Stimulated activated CD4-positive, alpha-beta T cell treated with anti-CD3 and anti-CD28 coated beads, Interleukin-12 subunit alpha, Interleukin-12 subunit beta, amount 100 ng/mL, for 24 hours (primary cell): ENCODE measurements around the gene SPINK13.

Experiments
- DNase-seq, 2 experiments: peaks; one replicate each; pipeline ENCODE4 v3.0.0-alpha.2; 2020; ENCODE audit warnings: low read depth in 2 of 2

SPINK13 gene

DNA sequence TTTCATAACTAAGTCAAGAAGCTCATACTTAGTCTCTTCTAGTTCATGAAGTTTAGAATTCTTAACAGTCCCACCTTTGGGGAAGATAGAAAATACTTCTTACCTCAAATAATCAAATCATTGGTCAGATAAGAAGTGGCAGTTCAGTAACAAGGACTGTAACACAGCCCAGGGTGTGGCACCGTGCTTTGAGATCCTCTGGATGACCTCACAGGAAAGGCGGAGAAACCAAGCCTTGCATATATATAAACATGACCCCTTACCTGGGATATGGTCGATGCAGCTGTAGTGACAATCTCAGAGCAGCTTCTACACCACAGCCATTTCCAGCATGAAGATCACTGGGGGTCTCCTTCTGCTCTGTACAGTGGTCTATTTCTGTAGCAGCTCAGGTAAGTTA is 43.6 kb downstream of the SPINK13 start, which contains the start of gene SPINK7:
SPINK7 (plus strand) TSS at position 271 of the 400 bp plus-strand sequence; CDS start at position 332, 61 bp downstream.
- DNase-seq = no peak

GRCh38 chr5:148314187-148314586 is 45.6 kb downstream of the SPINK13 start:
- DNase-seq = no peak

GRCh38 chr5:148314731-148315130 is 46.1 kb downstream of the SPINK13 start:
- DNase-seq = no peak

GRCh38 chr5:148320011-148320963 is 51.7 kb downstream of the SPINK13 start:
- peak; percentile 12 to 17 for DNase-seq

- no peak for DNase-seq
These were observed 64.8 kb downstream of the SPINK13 start for GRCh38 chr5:148333262-148333849.

DNA sequence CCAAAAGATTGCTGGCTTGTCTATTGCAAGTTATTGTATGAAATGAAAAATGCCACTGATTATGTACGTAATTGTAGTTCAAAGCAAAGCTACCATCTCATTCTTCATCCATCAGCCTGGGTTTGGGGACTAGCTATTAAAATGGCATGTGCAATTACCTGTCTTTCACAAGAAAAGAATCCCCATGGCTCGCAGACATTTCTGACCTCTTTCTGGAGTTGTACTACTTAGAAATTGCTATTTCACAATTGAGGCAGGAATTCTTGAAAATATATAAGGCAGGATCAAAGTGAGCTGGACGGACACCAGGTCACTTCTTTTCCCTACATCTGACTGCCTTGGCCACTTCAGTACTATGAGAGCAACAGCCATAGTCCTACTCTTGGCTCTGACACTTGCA is 66.7 kb downstream of the SPINK13 start, which contains the start of gene SPINK9:
SPINK9 (plus strand) TSS at position 301 of the 400 bp plus-strand sequence; CDS start at position 356, 55 bp downstream.
- no peak for DNase-seq
